Measurements from ENCODE around the gene CREM. TPM values are rescaled to one million over a fixed set of nuclear protein-coding genes. Genes with fewer than 3 reads are reported as not detected.

Gene CREM
- total RNA-seq, 2 experiments from 2014 or later, result 121 to 131 TPM

- intact Hi-C loops (cut with micrococcal nuclease), result no loop called here
- Mint-ChIP-seq H3K36me3 (ENCODE audit: low read depth) (no peaks in the 10 kb centered on the region), H3K27ac (no peak overlapping the region), H3K9me3 (no peaks in the 10 kb centered on the region), H3K4me1 (ENCODE audit: low read depth) (peaks cover 7% of the 10 kb centered on the region), H3K4me3 (no peak overlapping the region), H3K27me3 (no peaks in the 10 kb centered on the region)
- TF ChIP-seq CTCF (IDR thresholded peaks at IDR 0.05), result no peak
- CTCF ChIA-PET, result interaction anchor here (0.9 to 1.2 kb wide), 2 partner anchors 9 to 13 kb away, joined by 3 to 5 read pairs; no protein-coding TSS in a partner anchor
- DNase-seq (no peak), ATAC-seq (no peak)
- POLR2A ChIA-PET, result no interaction called here
These were observed 99.9 kb downstream of the CREM start for GRCh38 chr10:35226507-35226906.

GRCh38 chr10:35228058-35228457 is 101.4 kb downstream of the CREM start:
- intact Hi-C loops (cut with micrococcal nuclease), result no loop called here
- Mint-ChIP-seq H3K4me3 (no peak overlapping the region), H3K9me3 (no peaks in the 10 kb centered on the region), H3K27ac (no peak overlapping the region), H3K36me3 (ENCODE audit: low read depth) (no peaks in the 10 kb centered on the region), H3K27me3 (no peaks in the 10 kb centered on the region), H3K4me1 (ENCODE audit: low read depth) (peaks cover 7% of the 10 kb centered on the region)
- CTCF ChIA-PET, result no interaction called here
- no peak for ATAC-seq
- DNase-seq, result no peak
- POLR2A ChIA-PET, result no interaction called here
- TF ChIP-seq CTCF (IDR thresholded peaks at IDR 0.05), result no peak

DNA sequence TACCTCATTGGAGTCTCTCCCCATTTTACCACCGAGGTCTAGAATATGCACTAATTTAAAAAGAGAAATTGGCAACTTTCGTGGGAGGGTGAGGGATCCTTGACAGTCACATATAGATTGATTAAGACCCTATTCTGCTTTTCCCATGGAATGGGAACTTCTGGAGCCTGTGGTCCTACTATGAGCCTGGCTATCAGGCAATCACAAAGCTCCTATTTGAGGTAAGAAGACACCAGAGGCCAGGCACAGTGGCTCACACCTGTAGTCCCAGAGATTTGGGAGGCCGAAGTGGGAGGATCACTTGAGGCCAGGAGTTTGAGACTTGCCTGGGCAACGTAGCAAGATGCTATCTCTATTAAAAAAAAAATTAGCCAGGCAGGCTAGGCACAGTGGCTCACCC is 105.0 kb downstream of the CREM start:
- Mint-ChIP-seq H3K4me1 (ENCODE audit: low read depth) (no peaks in the 10 kb centered on the region), H3K36me3 (ENCODE audit: low read depth) (no peaks in the 10 kb centered on the region), H3K9me3 (no peaks in the 10 kb centered on the region), H3K27ac (no peak overlapping the region), H3K27me3 (no peaks in the 10 kb centered on the region), H3K4me3 (no peak overlapping the region)
- no peak for DNase-seq
- POLR2A ChIA-PET, result no interaction called here
- intact Hi-C loops (cut with micrococcal nuclease), result no loop called here
- CTCF ChIA-PET, result interaction anchor here (2.4 kb wide), 1 partner anchor 111 kb away, joined by 11 read pairs; no protein-coding TSS in a partner anchor
- no peak for TF ChIP-seq CTCF (IDR thresholded peaks at IDR 0.05)
- ATAC-seq, result no peak

DNA sequence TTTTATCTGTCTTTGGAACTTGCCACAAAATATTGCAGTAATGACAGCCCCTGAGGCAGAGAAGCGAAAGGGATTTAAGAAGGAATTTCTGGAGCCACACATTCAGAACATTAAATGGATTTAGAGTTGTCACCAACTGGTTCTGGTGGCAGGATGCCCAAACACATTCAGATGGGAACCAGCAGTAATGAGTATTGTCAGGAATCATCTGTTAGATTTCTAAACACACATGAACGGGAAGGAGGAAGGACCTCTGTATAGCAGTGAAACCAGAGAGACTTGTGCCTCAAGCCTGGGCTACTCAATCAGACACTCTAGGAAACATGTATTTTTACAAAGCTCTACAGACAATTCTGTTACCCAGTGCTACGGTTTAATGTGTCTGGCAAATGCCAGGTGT is 105.9 kb downstream of the CREM start:
- TF ChIP-seq CTCF (IDR thresholded peaks at IDR 0.05), result no peak
- no peaks in the 10 kb centered on the region for H3K36me3 Mint-ChIP-seq (ENCODE audit: low read depth)
- no peak for ATAC-seq

GRCh38 chr10:35234073-35234472 is 107.4 kb downstream of the CREM start:
- intact Hi-C loops (cut with micrococcal nuclease), result no loop called here

More for the DNA sequence above, 105.9 kb downstream of the CREM start:
- no peak overlapping the region for H3K4me3 Mint-ChIP-seq
- no peak for DNase-seq
- ChIA-PET POLR2A (no interaction called here), CTCF (no interaction called here)
- no peaks in the 10 kb centered on the region for H3K9me3 Mint-ChIP-seq
- no peaks in the 10 kb centered on the region for H3K4me1 Mint-ChIP-seq (ENCODE audit: low read depth)
- no peaks in the 10 kb centered on the region for H3K27me3 Mint-ChIP-seq
- intact Hi-C loops (cut with micrococcal nuclease), result no loop called here
- no peak overlapping the region for H3K27ac Mint-ChIP-seq

More at GRCh38 chr10:35234073-35234472, 107.4 kb downstream of the CREM start:
- DNase-seq (no peak), ATAC-seq (no peak)
- Mint-ChIP-seq H3K27ac (no peak overlapping the region), H3K4me3 (no peak overlapping the region), H3K36me3 (ENCODE audit: low read depth) (no peaks in the 10 kb centered on the region), H3K4me1 (ENCODE audit: low read depth) (no peaks in the 10 kb centered on the region), H3K9me3 (no peaks in the 10 kb centered on the region), H3K27me3 (no peaks in the 10 kb centered on the region)
- ChIA-PET CTCF (interaction anchor here (1.3 to 1.4 kb wide), 2 partner anchors 240 to 329 kb away, joined by 3 to 6 read pairs; no protein-coding TSS in a partner anchor), POLR2A (interaction anchor here (0.6 kb wide), 1 partner anchor 34 kb away, joined by 3 read pairs; no protein-coding TSS in a partner anchor)
- TF ChIP-seq CTCF (IDR thresholded peaks at IDR 0.05), result no peak
